Skin of body (tissue), 2 donors: ENCODE data around the gene ALDH2. TPM values are rescaled to one million over a fixed set of nuclear protein-coding genes. Genes with fewer than 3 reads are reported as not detected.
"Not testable (repeated sequence)": the region's sequence is repeated elsewhere in the genome, so short reads cannot be mapped to it uniquely, and the experiment has no call there.

ENCODE experiments used
- DNase-seq: peaks from one replicate; lab custom pipeline; 2025; lab: John Stamatoyannopoulos, UW
- total RNA-seq: library from RNA; depleted of rRNA; stranded (reverse); fragments of >200 nt; gene quantifications from one replicate; pipeline ENCODE4 v1.2.3, GENCODE V29; 2014

ALDH2 gene
- total RNA-seq, 1 donor from 2014 or later: 34.2 TPM

DNA sequence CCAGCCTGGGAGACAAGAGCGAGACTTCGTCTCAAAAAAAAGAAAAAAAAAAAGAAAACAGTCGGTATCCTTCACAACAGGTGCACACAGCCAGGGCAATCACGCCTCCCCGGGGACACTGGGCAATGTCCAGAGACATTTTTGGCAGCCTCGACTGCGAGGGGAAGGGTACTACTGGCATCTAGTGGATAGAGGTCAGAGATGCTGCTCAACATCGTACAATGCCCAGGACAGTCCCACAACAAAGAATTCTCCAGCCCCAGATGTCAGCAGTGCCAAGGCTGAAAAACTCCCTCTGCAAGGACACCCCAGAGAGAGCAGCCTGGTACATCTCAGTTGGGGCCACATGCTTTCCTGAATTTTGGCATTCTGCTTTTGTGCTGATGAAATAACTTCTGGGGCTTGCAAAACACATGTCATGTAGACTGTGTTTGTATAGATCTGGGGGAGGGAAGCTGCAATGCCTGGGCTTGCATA is 21.5 kb downstream of the ALDH2 start:
- no peak for DNase-seq

DNA sequence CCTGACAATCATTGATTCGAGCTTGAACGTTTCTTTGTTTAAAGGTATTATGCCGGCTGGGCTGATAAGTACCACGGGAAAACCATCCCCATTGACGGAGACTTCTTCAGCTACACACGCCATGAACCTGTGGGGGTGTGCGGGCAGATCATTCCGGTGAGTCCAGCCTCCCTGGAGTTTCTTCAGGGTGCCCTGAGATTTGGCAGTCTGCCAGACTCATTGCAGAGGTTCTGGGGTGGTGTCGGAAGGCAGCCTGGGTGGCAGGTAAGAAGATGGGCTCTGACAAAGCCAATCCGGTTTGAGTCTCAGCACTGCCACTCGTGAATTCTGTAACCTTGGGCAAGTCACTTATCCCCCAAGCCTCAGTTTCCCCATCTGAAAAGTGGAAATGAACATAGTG is 23.0 kb downstream of the ALDH2 start:
- DNase-seq: no peak

DNA sequence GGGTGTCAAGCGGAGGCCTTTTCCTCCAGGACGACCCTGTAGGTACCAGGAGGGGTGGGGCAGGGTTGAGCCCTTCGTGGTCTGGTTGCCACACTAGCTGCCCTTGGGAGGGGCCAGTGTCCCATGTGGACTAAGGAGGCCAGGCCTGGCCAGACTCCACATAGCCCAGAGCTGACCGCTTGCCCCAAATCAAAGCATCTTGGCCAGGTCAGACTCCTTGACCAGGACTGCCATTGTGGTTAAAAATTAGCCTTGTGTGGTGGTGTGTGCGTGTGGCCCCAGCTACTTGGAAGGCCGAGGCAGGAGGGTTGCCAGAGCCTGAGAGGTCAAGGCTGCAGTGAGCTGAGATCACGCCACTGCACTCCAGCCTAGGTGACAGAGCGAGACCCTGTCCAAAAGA is 24.8 kb downstream of the ALDH2 start:
- DNase-seq: no peak

DNA sequence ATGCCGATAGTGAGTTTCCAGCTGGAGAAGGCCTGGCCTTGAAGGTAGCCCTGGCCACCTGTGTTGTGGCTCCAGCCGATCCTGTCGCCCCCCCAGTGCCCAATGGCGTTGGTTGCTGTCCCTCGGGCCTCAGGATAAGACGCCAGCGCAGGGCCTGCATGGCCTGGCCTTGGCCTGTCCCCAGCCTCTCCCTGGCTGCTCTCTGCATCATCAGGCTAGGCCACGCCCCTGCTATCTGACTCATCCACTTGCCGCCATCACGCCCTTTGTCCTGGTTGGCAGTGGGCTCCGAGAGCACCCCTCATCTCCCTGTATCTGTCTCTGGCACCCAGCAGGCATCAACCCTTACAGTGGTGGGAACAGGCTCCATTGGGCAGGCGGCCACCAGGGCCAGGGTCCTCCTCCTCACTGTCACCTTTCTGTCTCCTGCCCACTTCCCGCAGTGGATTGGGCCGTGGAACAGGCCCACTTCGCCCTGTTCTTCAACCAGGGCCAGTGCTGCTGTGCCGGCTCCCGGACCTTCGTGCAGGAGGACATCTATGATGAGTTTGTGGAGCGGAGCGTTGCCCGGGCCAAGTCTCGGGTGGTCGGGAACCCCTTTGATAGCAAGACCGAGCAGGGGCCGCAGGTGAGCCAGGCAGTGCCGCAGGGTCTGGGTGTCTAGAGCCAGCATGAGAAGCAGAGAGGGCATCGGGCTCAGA is 25.6 kb downstream of the ALDH2 start:
- DNase-seq: no peak

DNA sequence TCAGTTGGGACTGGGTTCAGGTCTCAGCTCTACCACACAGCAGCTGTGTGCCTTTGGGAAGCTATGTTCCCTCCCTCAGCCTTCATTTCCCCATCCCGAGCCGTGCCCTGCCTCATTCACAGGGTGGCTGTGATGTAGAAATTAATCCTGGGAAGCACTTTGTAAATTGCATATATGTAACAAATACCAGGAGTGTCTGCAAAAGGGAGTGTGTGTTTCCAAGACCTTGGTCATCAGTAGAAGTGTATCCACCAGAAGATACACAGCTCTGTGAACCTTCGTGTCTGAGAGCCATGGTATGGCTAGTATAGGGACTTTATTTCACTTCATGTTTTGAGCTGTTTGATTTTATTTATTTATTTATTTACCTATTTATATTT is 26.1 kb downstream of the ALDH2 start:
- DNase-seq: no peak

DNA sequence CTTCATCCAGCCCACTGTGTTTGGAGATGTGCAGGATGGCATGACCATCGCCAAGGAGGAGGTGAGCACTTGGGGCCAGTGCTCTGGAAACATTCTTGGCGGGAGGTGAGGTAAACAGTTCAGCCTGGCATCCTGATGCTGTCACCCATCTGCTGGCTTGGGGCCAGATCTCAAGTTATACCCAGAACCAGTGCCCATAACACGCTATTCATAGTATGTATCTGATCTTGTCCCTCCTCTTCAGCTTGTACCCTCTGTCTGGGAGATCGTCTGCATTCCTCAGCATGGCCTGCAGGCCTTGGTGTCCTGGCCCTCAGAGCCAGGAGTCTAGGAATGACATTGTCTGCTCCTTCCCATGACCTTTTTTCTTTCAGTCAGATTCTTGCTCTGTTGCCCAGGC is 31.4 kb downstream of the ALDH2 start:
- DNase-seq: no peak

DNA sequence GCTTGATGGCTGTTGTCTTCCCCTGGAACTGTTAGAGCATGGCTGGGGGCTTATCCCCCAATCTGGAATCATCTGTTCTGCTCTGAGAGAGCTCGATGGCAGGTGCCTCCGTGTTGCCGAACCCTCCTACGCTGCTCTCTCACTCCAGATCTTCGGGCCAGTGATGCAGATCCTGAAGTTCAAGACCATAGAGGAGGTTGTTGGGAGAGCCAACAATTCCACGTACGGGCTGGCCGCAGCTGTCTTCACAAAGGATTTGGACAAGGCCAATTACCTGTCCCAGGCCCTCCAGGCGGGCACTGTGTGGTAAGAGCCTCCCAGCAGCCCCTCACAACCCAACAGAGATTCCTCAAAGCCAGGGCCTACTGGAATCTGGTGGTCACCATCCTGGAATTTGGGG is 33.0 kb downstream of the ALDH2 start:
- no peak for DNase-seq

DNA sequence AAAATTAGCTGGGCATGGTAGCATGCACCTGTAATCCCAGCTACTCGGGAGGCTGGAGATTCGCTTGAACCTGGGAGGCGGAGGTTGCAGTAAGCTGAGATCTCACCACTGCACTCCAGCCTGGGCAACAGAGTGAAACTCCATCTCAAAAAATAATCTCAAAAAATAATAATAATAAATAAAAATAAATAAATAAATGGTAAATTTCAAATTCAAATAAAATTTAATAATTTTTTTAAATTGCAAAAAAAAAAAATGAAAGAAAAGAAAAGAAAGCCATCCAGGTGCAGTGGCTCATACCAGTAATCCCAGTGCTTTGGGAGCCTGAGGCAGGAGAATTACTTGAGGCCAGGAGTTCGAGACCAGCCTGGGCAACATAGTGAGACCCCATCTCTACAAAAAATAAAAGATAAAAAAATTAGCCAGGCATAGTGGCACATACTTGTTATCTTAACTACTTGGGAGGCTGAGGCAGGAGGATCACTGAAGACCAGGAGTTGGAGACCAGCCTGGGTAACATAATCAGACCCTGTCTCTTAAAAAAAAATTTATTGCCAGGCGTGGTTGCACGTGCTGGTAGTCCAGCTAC is 36.4 kb downstream of the ALDH2 start:
- DNase-seq: no peak

DNA sequence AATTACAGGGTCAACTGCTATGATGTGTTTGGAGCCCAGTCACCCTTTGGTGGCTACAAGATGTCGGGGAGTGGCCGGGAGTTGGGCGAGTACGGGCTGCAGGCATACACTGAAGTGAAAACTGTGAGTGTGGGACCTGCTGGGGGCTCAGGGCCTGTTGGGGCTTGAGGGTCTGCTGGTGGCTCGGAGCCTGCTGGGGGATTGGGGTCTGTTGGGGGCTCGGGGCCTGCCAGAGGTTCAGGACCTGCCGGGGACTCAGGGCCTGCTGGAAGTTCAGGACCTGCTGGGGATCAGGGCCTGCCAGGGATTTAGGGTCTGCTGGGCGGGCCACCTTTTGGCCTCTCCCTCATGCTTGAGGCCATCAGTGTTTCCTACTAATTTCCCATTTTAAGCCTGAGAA is 37.1 kb downstream of the ALDH2 start:
- DNase-seq: no peak

DNA sequence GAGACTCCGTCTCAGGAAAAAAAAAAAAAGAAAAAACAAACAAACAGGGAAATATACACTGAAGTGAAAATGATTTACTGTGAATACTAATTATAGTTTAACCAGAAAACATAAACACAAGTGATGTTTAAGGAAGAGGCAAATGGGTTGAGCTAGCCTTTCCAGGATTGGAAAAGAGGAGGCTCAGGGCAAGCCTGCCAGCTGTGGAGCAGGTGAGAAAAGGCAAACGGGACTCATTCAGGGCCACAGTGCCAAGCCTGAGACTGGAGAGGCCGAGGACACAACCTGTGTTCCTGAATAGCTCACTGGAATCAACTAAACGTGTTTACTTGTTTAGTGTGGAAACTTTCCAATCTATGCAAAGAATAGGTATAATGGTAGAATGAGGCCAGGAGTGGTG is 39.6 kb downstream of the ALDH2 start:
- DNase-seq: no peak

DNA sequence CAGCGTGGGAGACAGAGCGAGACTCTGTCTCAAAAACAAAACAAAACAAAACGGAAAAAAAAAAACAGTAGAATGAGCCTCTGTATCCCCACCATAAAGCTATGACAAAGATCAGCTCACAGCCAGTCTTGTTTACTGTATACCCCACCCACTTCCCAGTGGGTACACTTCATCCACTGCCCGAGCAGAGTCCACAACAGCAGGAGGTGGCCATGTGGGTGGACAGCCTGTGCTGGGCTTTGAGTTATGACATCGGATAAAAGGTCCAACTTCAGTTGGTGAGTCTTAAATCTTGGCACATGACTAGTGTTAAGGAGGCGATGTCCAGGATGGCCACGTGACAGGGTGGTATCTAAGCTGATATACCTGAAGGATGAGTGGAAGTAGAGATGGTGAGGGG is 40.5 kb downstream of the ALDH2 start:
- no peak for DNase-seq

DNA sequence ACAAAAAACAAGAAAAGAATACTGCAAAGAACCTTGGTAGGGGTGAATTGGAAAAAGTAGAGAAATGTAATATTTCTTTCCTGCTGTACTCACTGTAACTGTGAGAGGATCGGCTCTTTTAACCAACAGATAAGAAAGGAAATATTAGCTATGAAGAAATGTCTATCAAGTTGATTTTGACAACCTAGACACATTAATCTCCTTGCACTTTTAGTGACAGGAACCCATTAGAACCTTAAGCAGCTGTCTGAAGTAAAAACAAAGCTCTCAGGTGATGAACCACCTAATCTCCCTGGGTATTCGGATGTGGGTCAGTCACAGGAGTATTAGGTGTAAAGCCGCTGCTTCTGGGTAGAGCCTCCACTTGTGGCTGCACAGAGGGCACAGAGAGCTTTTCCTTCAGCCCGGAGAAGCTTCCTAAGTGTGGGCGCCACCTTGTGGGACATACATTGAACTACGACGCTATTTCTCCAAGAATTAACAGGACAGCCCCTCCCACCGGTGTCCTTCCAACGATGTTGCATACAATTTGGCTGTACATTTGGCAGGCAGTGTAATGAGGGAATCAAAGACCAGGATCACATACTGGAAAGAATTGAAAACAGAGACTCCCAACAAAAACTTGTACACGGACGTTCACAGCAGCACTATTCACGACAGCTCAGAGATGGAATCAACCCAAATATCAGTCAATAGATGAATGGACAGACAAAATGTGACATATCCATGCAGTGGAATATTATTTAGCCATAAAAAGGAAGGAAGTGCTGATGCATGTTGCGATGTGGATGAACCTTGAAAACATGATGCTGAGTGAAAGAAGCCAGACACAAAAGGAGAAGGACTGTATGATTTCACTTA is 46.4 kb downstream of the ALDH2 start:
- DNase-seq: peak; percentile 64

DNA sequence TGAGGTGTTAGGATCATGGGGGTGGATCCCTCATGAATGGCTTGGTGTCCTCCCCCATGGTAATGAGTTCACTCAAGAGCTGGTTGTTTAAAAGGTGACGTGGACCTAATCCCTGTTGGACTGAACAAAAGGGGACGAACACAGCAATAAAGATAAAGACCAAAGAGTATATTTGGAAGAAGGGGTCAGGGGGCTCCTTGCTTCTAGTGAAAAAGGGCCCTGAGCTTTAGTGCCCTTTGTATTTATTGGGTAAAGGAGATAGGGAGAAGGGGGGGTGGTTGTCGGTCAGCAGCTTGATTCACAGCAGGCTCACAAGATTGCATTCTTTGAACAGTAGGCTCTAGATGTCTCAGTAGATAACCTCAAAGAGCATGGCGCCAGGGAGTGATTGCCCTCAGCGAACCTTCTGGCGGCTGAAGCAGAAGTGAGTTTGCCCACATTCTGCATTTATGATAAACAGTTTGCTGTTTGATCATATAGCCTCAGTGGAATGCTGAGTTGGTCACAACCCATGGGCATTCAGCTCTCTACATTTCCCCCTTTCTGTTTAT is 49.4 kb downstream of the ALDH2 start:
- no peak for DNase-seq

DNA sequence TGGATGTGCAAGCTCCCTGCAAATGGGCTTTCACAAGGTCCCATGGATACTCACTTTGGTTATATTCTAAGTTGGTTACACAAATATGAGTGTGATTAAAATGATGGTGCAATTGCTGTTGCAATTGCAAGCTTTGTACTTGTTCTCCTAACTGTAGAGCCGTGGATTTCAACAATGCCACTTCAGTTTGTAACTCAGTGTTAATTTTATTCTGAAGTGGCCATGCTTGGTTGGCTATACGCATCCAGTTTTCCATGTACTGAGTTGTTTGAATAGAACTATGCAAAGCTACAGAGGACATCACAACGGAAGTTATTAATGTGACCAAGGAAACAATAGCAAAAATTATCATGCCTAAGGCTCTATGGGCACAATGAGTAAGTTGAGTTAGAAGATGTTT is 50.2 kb downstream of the ALDH2 start:
- not testable (repeated sequence) for DNase-seq

DNA sequence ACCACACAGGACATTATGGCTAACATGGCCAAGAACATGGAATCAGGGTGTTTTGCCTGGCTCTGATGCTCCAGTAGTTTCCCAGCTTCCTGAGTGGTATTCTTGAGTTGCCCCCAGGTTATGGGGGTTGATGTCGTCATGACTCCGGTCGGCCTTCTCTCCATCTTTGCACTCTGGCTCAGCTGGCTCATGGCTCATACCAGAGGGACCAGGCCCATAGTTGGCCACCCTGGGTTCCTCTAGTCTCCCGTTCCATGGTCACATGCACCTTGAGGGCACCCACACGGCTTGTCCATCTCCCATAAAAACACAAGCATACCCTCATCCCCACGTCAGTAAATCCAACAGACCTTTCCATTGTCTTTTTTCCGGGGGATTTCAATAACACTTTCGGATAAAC is 51.6 kb downstream of the ALDH2 start:
- no peak for DNase-seq

DNA sequence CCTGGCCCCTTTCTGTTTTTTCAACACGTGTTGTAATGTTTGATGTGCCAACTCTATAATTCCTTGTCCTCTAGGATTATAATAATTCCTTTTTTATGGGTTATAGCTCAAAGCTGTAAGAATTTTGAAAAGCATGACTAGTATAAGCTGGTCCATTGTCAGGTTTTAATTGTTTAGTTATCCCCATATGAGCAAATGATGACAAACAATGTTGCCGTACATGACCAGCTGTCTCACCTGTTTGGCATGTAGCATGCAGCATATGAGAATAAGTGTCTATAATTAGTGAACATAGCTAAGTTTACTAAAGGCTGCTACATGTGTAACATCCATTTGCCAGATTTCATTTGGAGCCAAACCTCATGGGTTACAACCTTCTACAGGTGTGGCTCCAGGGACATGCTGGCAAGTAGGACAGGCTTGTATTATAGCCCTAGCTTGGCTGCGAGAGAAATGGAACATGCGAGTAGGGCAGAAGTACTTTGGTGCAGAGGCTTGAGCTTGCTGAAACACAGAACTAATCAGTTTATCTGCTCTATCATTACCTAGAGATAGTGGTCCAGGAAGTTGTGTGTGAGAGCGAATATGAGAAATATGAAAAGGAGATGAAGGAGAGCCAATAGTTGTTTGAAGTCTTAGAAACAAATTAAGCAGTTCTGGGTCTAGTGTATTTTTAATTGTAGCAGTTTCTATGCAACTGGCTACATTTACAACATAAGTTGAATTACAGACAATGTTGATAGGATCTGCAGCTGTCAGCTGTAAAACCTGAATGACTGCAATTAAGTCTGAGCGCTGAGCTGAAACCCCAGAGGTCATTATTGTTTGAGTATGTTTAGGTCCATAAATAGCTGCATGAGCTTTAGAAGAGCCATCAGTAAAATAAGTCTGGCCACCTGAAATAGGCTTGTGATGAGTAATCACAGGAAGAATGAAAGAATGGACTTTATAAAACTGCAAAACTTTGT is 52.7 kb downstream of the ALDH2 start:
- DNase-seq: no peak

DNA sequence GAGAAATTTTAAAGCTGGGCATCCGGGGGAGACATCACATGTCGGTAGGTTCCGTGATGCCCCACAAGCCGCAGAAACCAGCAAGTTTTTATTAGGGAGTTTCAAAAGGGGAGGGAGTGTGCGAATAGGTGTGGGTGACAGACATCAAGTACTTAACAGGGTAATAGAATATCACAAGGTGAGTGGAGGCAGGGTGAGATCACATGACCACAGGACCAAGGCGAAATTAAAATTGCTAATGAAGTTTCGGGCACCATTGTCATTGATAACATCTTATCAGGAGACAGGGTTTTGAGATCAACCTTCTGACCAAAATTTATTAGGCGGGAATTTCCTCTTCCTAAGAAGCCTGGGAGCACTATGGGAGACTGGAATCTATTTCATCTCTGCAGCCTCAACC is 54.1 kb downstream of the ALDH2 start:
- DNase-seq: not testable (repeated sequence)

DNA sequence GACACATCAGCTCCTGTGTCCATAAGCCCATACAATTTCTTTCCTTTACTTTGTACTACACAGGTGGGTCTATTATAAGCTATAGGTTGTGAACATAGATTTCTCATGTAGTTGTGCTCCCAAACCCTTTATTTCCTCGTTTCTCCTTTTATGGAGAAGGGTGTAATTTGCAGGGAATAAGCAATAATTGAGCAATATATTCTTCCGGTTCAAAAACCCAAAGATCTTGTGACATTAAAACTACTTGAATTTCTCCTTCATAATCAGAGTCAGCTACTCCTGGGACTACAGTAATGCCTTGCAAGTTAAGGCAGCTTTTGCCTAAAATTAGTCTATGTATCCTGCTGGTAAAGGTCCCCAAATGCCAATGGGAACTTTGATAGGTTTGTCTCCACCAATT is 56.2 kb downstream of the ALDH2 start:
- DNase-seq: no peak

DNA sequence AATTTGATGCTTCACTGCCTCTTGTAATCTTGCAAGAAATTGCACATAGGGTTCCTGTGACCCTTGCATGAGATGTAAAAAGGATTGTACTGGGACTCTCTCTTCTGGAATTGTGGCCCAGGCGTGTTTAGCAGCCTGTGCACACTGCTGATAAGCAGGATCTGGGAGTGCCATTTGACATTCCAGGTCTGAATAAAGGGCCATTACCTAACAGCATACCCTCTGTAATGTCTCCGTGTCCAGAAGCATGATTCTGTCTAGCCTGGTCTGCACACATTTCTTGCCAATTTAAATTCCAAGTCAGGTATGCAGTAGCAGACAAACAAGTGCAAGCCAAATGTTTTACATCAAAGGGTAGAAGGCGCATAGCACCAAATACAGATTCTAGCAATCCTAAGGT is 57.2 kb downstream of the ALDH2 start:
- DNase-seq: no peak

DNA sequence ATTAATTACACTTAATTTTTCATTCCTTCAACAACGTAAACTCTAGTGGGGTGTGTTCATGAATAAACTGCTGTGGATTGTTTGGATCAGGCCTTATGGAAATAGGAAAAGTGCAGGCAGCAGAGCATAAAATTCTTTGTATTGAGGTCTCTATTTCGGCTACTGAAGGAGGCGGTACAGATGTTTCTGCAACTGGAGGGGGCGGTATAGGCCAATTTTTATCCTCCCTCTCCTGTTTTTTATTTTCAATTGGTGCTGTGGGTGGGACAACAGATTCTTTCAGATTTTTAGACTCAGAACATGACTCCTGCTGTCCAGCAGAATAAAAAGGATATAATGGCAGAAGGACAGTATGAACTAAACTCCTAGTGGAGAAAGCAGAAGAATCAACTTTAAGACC is 57.6 kb downstream of the ALDH2 start:
- not testable (repeated sequence) for DNase-seq

DNA sequence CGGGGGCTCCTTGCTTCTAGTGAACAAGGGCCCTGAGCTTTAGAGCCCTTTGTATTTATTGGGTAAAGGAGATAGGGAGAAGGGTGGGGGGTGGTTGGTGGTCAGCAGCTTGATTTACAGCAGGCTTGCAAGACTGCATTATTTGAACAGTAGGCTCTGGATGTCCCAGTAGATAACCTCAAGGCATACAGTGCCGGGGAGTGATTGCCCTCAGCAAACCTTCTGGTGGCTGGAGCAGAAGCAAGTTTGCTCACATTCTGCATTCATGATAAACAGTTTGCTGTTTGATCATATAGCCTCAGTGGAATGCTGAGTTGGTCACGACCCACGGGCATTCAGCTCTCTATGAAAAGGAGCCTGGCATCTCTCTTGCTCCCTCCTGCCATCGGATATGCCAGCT is 58.8 kb downstream of the ALDH2 start:
- no peak for DNase-seq
